HL-60 (cell line): ENCODE results near the gene TRDN.

Source experiments
- DNase-seq, 2 experiments: peaks; one replicate each; pipeline ENCODE4 v3.0.0-alpha.2; 2010 to 2020; ENCODE audit warnings: low read depth in 1 of 2, low spot score in 1 of 2
- H3K27ac ChIP-seq: fragments of 250-450 bp; sonication (Bioruptor Pico); replicated peaks from 2 replicates; pipeline ENCODE4 v1.5.1; 2020; ENCODE audit warnings: mild to moderate bottlenecking, moderate library complexity
- H3K27me3 ChIP-seq: fragments of 250-450 bp; sonication (Bioruptor Pico); 2 replicates; pipeline ENCODE4 v1.5.1; 2021; ENCODE audit warnings: mild to moderate bottlenecking, moderate library complexity; ENCODE audit not compliant: insufficient read depth, poor library complexity, severe bottlenecking
- H3K4me3 ChIP-seq: replicated peaks from 2 replicates; pipeline ENCODE4 v1.5.1; 2011; ENCODE audit warnings: mild to moderate bottlenecking, control low read depth, low read length; ENCODE audit not compliant: insufficient read depth
- CTCF ChIP-seq: IDR thresholded peaks from one replicate; pipeline ENCODE4 v1.5.1; 2011; ENCODE audit warnings: low read length, control low read depth, inconsistent platforms; ENCODE audit not compliant: insufficient read depth
- GABPA ChIP-seq: IDR thresholded peaks from 2 replicates; pipeline ENCODE4 v1.6.1; 2012; ENCODE audit warnings: low read depth
- POLR2AphosphoS5 ChIP-seq: IDR thresholded peaks from 2 replicates; pipeline ENCODE4 v1.6.1; 2012; ENCODE audit warnings: low read depth
- REST ChIP-seq: IDR thresholded peaks from 2 replicates; pipeline ENCODE4 v1.6.1; 2012; ENCODE audit warnings: low read depth; ENCODE audit not compliant: insufficient replicate concordance
- SPI1 ChIP-seq: IDR thresholded peaks from 2 replicates; pipeline ENCODE4 v1.6.1; 2012; ENCODE audit warnings: low read depth, mild to moderate bottlenecking, borderline replicate concordance

Gene TRDN

GRCh38 chr6:123518441-123519188, 118.1 kb downstream of the TRDN start:
- no peak for DNase-seq
- TF ChIP-seq GABPA (no peak), SPI1 (no peak), REST (no peak), CTCF (no peak), POLR2AphosphoS5 (no peak)
- no peak overlapping the region for H3K27ac ChIP-seq
- no peak overlapping the region for H3K4me3 ChIP-seq
- H3K27me3 ChIP-seq: no peaks in the 10 kb centered on the region

- no peak for DNase-seq
- no peak for TF ChIP-seq CTCF
- no peak for TF ChIP-seq SPI1
- TF ChIP-seq GABPA: no peak
- TF ChIP-seq POLR2AphosphoS5: no peak
- no peak for TF ChIP-seq REST
- Histone ChIP-seq H3K27me3 (no peaks in the 10 kb centered on the region), H3K27ac (no peak overlapping the region), H3K4me3 (no peak overlapping the region)
Observed at GRCh38 chr6:123515715-123516114, 121.0 kb downstream of the TRDN start.

- DNase-seq: no peak
- TF ChIP-seq SPI1 (no peak), REST (no peak), GABPA (no peak), CTCF (no peak), POLR2AphosphoS5 (no peak)
Observed at GRCh38 chr6:123509112-123509511, 127.6 kb downstream of the TRDN start.

More at GRCh38 chr6:123509112-123509511, 127.6 kb downstream of the TRDN start:
- no peak overlapping the region for H3K4me3 ChIP-seq
- H3K27ac ChIP-seq: no peak overlapping the region
- no peaks in the 10 kb centered on the region for H3K27me3 ChIP-seq
